CD4-positive, alpha-beta T cell treated with Interleukin-4 for 1 hour (primary cell): ENCODE measurements around the gene STH.

Source experiments
- DNase-seq, 2 donors: peaks; one replicate each; pipeline ENCODE4 v3.0.0-alpha.2; 2020 to 2022

Gene STH

GRCh38 chr17:46028981-46029565 lies 30.0 kb downstream of the STH start:
- no peak for DNase-seq

- no peak for DNase-seq
These were observed 30.6 kb downstream of the STH start for GRCh38 chr17:46029627-46030026.

- no peak for DNase-seq
These were observed 31.7 kb downstream of the STH start for GRCh38 chr17:46030752-46031151.

- no peak for DNase-seq
These were observed 32.4 kb downstream of the STH start for GRCh38 chr17:46031440-46031839.

GRCh38 chr17:46031920-46032319 lies 32.9 kb downstream of the STH start:
- DNase-seq: no peak

GRCh38 chr17:46032909-46033308 lies 33.9 kb downstream of the STH start:
- DNase-seq: no peak

GRCh38 chr17:46033392-46033791 lies 34.3 kb downstream of the STH start:
- DNase-seq: no peak

- DNase-seq: peak; percentile 50 to 55
These were observed 36.2 kb downstream of the STH start for GRCh38 chr17:46035112-46035818.

- no peak for DNase-seq
These were observed 37.4 kb downstream of the STH start for GRCh38 chr17:46036491-46036890.

GRCh38 chr17:46037722-46038255 lies 38.7 kb downstream of the STH start:
- no peak for DNase-seq

GRCh38 chr17:46038414-46038813 lies 39.4 kb downstream of the STH start:
- no peak for DNase-seq

GRCh38 chr17:46038937-46039336 lies 39.9 kb downstream of the STH start:
- no peak for DNase-seq

- DNase-seq: no peak
These were observed 40.6 kb downstream of the STH start for GRCh38 chr17:46039592-46040186.

GRCh38 chr17:46042246-46042645 lies 43.2 kb downstream of the STH start:
- no peak for DNase-seq

- no peak for DNase-seq
These were observed 43.9 kb downstream of the STH start for GRCh38 chr17:46042925-46043324.

GRCh38 chr17:46043606-46044005 lies 44.6 kb downstream of the STH start:
- DNase-seq: no peak

- DNase-seq: peak; percentile 61 to 69
These were observed 45.4 kb downstream of the STH start for GRCh38 chr17:46044286-46044928.

GRCh38 chr17:46044989-46045388 lies 45.9 kb downstream of the STH start:
- no peak for DNase-seq

GRCh38 chr17:46045639-46046038 lies 46.6 kb downstream of the STH start:
- no peak for DNase-seq

GRCh38 chr17:46046957-46047356 lies 47.9 kb downstream of the STH start:
- DNase-seq: no peak

GRCh38 chr17:46047398-46047797 lies 48.3 kb downstream of the STH start:
- no peak for DNase-seq

- DNase-seq: no peak
These were observed 48.8 kb downstream of the STH start for GRCh38 chr17:46047856-46048255.
